Limb (tissue), 2 donors: ENCODE measurements around the gene OGFOD2.

Experiments
- DNase-seq, 2 donors: peaks; one replicate each; pipeline ENCODE4 v3.0.0-alpha.2; 2016; ENCODE audit errors: extremely low spot score in 2 of 2

The OGFOD2 gene

GRCh38 chr12:122976648-122976975, 1.6 kb downstream of the OGFOD2 start:
- DNase-seq, result no peak

DNA sequence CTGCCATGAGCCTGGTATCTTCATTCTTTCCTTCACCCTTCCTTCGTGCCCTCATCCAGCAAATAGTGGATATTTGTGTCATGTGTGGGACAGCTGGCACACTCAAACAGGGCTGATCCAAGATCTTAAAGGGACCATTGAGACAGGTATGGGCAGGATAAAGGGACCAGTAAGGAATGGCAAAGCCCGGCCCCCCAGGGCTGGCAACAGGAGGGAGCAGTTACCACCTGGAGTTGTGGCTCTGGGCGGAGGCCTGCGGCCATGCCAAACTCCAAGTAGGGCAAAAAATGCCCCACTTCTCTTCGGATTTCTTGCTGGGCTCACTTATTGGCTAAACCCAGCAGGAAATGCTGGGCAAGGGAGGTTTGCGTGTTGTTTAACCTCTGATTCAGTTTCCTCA, 2.1 kb downstream of the OGFOD2 start:
- DNase-seq, result no peak

DNA sequence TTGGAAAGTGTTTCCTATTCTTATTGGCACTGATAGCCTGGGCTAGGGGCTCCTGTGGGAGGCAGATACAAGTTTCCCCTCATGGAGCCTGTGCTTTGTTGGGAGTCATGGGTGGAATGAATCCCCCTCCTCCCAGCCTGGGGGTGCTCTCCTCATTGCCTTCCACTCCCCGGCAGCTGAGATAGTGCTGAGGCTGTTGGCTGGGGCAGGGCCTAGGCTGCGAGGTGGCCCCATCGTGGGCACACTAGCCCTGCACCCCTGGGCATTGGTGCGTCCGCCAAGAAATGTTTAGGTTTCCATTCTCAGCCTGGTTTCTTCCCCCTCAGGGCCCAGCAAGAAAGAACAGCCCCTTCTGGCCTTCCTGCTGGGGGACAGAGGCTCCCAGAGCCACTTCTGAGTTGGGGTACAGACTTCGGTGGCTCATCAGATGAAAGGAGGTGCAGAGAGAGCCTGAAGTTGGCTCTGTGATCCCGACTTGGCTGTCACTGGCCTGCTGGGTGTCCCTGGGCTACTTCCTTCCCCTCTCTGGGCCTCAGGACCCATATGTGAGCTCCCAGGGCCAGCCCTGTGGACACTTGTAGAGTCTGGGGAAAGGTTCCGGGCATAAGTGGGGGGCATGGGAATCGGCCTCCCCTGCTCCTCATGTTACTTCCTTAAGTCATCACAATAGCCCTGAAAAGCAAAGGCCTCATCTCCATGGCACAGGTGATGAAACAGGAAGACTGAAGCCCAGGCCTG, 2.8 kb downstream of the OGFOD2 start:
- no peak for DNase-seq

- DNase-seq, result no peak
Observed at GRCh38 chr12:122978507-122978955, 3.5 kb downstream of the OGFOD2 start.

DNA sequence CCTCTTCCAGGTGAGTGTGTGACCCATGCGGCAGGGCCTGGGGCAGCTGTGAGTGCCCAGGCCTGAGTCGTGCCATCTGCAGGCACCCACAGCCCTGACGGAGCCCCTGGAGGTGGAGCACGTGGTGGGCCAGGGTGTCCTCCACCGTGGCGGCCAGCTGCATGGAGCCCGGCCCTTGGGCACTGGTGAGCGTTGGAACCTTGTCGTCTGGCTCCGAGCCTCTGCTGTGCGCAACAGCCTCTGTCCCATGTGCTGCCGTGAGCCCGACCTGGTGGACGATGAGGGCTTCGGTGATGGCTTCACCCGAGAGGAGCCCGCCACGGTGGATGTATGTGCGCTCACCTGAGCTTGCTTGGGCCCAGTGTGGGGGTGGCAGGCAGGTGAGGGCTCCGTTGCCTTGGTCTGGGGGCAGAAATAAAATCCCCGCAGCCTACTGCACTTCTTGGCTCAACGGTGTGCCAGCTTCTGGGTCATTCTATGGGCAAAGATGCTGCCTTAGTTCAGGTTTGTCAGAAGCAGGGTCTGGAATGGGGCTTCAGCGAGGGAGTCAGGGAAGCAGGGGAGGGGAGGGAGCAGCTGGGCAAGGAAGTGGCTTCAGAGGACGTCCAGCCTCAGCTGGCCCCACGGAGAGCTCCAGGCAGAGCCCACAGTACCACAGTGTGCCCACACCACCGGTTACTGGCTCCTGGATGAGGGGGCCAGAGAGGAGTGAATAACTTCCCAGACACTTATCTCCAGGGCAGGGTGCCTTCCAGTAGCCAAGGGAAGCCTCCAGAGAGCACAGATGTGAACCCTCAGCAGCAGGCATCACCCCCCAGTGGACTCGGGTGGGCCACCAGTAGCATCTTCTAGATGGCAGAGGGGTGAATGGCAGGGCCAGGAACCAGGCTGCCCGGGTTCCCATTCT, 4.2 kb downstream of the OGFOD2 start:
- no peak for DNase-seq

DNA sequence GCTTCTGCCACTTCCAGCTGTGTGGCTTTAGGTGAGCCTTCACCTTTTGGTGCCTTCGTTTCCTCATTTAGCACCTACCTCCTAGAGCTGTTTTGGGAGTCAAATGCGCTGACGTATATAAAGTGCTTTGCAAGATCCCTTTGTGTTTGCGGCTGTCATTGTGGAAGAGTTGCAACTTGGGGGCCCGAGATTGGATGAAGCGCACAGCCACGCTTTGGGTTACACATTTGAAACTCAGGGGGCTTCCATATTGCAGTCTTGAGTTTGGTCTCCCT, 4.8 kb downstream of the OGFOD2 start:
- DNase-seq, result no peak

DNA sequence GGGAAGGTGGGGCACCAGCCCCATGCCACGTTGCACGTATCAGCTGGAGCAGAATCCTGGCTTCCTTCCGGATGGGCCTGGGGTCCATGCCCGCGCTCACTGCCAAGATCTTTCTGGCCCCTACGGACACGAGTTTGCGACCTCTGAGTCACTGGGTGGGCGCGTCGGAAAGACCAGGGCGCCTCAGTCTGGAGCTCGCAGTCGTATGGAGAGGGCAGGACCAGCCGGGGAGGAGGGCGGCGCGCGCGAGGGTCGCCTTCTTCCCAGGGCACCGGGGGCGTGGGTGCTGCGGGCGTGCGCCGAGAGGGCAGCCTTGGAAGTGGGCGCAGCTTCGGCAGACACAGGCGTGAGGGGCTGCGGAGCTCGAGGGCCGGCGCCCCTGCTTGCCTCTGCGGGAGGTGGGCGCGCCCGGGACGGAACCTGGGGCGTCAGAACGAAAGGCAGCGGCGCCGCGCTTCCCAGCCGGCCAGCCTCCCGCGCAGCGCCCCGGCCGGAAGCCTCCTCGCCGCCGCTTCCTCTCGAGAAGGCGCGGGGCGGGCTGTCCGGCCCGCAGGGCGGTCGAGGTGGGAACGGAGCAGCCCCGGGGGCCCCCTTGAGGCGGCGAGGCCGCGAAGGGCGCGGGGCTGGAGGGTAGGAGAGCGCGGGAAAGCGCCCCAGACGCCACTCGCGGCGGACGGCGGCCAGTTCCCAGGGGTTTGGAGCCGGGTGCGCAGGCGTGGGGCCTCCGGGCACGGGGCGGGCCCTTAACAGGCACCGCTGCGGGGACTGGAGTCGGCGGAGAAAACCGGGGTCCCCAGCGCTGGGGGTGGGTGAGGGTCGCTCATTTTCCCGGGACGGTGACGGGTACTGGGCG, 5.4 kb downstream of the OGFOD2 start, which contains the start of gene ARL6IP4:
ARL6IP4 (plus strand) TSS at position 499 of the 853 bp plus-strand sequence. CDS start 459 bp downstream, outside the sequence.
- DNase-seq, result peak; percentile 67 to 79

DNA sequence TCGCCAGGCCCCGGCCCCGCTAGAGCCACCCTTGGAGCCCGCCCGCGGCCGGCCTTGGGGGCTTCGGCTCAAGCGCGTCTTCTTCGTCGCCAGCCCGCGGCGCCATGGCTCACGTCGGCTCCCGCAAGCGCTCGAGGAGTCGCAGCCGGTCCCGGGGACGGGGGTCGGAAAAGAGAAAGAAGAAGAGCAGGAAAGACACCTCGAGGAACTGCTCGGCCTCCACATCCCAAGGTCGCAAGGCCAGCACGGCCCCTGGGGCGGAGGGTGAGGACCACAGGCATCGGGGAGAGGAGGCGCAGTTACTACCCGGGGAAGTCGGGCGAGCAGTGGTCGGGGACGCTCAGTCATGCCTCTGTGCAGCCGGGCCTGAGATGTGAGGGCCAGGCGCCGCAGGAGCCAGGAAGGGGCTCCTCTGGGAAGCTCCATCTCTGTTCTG, 6.0 kb downstream of the OGFOD2 start:
- no peak for DNase-seq

GRCh38 chr12:122981587-122982476, 6.8 kb downstream of the OGFOD2 start:
- no peak for DNase-seq

GRCh38 chr12:122982477-122982815, 7.4 kb downstream of the OGFOD2 start:
- no peak for DNase-seq

DNA sequence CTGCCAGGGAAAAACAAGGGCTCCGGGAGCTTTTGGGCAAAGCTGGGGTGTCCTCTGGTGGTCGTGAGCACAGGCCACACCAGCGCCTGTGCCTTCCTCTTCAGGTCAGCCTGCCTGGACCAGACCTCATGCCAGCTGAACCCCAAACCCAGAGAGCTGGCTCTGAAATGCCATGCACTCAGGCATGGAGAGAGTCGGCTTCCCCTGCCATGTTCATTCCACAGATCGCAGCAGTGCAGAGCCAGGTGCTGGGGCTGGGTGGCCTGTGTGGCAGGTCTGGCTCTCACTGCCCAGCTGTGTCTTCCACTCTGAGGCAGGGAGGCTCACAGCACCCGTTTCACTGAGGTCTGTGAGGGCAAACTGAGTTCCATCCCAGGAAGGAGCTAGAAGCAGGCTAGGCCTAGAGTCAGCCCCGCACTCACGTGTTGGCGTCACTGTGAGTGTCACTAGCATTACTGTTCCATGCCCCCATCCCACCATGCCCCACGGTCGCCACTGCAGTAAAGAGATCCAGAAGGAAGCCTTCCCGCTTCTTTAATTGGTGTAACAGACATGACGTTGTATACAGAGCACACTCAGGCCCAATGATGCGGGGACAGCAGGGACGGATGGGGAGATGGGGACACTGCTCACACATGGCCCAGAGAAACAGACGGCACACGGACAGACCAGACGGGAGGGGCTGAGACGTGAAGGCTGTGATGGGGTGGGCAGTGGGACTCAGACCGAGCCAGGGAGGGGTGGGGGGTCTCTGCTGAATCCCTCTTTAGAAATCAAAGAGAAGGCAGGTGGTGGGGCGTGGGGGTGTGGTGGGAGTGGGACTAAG, 8.1 kb downstream of the OGFOD2 start:
- DNase-seq, result no peak

DNA sequence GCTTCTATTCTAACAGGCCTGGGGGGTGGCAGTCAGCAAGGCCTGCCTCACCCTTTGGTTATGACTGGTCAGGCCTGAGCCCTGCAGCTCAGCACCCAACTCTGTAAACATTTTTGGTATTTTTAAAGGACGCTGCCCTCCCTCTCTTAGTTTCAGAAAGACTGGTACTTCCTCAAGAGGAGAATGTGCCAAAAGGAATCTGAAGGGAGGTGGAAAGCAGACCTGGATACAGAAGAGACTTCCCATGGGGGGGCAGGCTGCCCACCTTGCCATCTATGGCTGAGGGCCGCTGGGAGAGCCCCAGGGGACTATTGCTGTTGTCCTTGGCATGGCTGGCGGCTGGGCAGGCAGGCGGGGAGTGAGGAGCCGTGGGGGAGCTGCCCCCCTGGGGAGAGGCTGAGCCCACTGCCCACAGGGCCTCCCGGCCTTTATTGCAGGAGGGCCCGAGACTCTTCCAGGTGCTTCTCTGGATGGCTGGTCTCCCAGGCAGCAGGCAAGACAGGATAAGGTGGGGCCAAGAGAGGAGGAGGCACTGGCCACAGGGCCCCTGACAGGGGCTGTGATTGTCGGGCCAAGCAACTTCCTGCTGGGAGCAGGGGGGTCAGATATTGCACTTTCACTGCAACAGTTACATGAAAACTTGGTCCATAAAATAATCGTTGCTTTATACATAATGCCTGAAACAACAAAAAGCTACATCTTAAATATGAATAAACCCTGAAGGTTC, 8.9 kb downstream of the OGFOD2 start:
- DNase-seq, result no peak

GRCh38 chr12:122984612-122985337, 9.7 kb downstream of the OGFOD2 start:
- DNase-seq, result peak in 1 of 2 donors; percentile 21

DNA sequence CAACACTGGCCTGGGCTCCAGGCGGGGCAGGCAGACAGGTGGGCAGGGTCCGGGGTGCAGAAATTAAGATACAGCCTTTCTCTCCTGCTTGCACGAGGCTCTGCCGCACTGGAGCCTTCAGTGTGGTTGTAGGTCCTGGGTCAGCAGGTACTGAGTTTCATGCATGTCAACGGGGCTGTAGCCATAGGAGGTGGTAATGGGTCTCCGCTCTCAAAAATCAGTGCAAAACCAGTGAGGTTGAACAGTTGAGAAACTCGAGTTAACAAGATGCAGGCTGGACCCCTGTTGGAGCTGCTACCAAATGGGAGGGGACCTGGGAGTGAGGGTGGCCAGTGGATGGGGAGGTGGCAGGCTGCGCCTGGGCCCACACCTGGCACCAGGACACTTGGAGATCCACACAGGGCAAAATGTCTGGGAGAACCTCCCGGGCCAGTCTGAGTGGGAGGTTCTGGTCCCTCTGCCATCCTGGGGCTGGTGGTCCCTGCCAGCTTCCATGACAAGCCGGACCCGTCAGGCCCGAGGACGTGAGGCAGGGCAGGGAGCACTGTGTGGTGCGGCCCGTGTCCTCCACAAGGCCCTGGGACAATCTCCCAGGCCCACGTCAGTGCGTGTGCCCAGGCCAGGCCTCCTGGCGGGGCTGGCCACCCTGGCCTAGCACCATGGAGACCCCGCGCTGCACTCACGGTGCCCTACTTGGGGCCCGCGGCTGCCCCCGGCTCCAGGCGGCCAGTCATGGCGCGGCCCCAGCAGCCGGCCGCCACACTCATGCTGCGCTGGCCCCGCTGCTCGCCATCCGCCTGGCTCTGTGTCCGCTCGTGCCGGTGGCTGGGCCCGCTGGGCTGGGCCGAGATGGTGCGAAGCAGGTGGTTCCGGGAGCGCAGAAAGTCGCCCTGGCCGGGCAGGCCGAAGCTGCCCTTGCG, 10.6 kb downstream of the OGFOD2 start:
- no peak for DNase-seq

DNA sequence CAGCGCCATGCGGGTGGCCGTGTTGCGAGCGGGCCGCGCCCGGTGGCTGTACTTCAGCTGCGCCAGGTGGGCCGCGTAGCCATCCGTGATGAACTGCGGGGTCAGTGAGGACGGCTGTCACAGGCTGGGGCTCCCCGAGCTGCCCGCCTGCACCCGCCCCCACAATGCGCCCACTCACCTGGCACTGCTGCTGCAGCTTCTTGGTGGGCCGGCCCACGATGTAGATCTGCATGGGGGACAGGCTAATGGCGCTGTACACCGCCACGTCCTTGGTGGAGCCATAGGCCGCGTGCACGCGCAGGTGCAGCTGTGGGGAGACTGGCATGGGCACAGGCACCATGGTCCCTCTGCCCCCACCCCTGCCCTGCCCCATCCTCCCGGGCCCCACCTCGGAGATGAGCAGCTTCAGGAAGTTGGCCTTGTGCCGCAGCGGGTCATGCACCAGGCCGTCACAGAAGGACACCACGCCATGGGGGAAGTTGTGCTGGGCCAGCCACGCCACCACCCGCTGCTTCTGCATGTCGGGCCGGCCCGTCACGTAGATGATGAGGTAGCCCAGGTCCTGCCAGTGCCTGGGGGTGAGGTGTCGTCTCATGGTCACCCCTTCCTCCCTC, 11.3 kb downstream of the OGFOD2 start:
- no peak for DNase-seq

- no peak for DNase-seq
Observed at GRCh38 chr12:122987086-122987951, 12.3 kb downstream of the OGFOD2 start.
